Measurements from ENCODE around the gene KIRREL1.

The KIRREL1 gene

GRCh38 chr1:158037008-158037865, 43.8 kb downstream of the KIRREL1 start:
- DNase-seq: no peak

- DNase-seq: no peak
Observed at GRCh38 chr1:158037866-158038359, 44.5 kb downstream of the KIRREL1 start.

- no peak for DNase-seq
Observed at GRCh38 chr1:158038793-158039192, 45.3 kb downstream of the KIRREL1 start.

- DNase-seq: no peak
Observed at GRCh38 chr1:158039380-158039779, 45.9 kb downstream of the KIRREL1 start.

GRCh38 chr1:158040323-158040722, 46.9 kb downstream of the KIRREL1 start:
- DNase-seq: no peak

- no peak for DNase-seq
Observed at GRCh38 chr1:158043232-158043631, 49.8 kb downstream of the KIRREL1 start.

GRCh38 chr1:158045639-158046038, 52.2 kb downstream of the KIRREL1 start:
- no peak for DNase-seq

GRCh38 chr1:158046715-158047510, 53.5 kb downstream of the KIRREL1 start:
- DNase-seq: no peak

GRCh38 chr1:158048371-158049067, 55.1 kb downstream of the KIRREL1 start:
- DNase-seq: no peak

GRCh38 chr1:158049853-158050252, 56.4 kb downstream of the KIRREL1 start:
- DNase-seq: peak; percentile 53

- no peak for DNase-seq
Observed at GRCh38 chr1:158053276-158053675, 59.8 kb downstream of the KIRREL1 start.

GRCh38 chr1:158054721-158055120, 61.3 kb downstream of the KIRREL1 start:
- DNase-seq: no peak

- peak; percentile 54 for DNase-seq
Observed at GRCh38 chr1:158055854-158056253, 62.4 kb downstream of the KIRREL1 start.

- no peak for DNase-seq
Observed at GRCh38 chr1:158056498-158056897, 63.1 kb downstream of the KIRREL1 start.

- no peak for DNase-seq
Observed at GRCh38 chr1:158058237-158058985, 65.0 kb downstream of the KIRREL1 start.

- no peak for DNase-seq
Observed at GRCh38 chr1:158059984-158060383, 66.5 kb downstream of the KIRREL1 start.

- no peak for DNase-seq
Observed at GRCh38 chr1:158062174-158062573, 68.7 kb downstream of the KIRREL1 start.

- DNase-seq: no peak
Observed at GRCh38 chr1:158067662-158068061, 74.2 kb downstream of the KIRREL1 start.

GRCh38 chr1:158068918-158069317, 75.5 kb downstream of the KIRREL1 start:
- DNase-seq: no peak

GRCh38 chr1:158071138-158071537, 77.7 kb downstream of the KIRREL1 start:
- peak; percentile 34 for DNase-seq

- no peak for DNase-seq
Observed at GRCh38 chr1:158075078-158075477, 81.6 kb downstream of the KIRREL1 start.

GRCh38 chr1:158076441-158076840, 83.0 kb downstream of the KIRREL1 start:
- no peak for DNase-seq

All from right hindlimb (tissue), 1 donor.